PC-9 (cell line): ENCODE results near the gene C11orf86.

Experiments used
- EZH2 ChIP-seq: fragments of 200-600 bp; sonication (generic); IDR thresholded peaks from 2 replicates; pipeline ENCODE4 v1.8.0; 2017; ENCODE audit warnings: antibody characterized with exemption, low read depth
- TF ChIP-seq, protein P1 (sequence below): fragments of 200-600 bp; sonication (generic); conservative IDR thresholded peaks from 2 replicates; pipeline ENCODE4 v1.6.1; 2017; ENCODE audit warnings: mixed run types, antibody characterized with exemption, mild to moderate bottlenecking, moderate library complexity

DNA sequence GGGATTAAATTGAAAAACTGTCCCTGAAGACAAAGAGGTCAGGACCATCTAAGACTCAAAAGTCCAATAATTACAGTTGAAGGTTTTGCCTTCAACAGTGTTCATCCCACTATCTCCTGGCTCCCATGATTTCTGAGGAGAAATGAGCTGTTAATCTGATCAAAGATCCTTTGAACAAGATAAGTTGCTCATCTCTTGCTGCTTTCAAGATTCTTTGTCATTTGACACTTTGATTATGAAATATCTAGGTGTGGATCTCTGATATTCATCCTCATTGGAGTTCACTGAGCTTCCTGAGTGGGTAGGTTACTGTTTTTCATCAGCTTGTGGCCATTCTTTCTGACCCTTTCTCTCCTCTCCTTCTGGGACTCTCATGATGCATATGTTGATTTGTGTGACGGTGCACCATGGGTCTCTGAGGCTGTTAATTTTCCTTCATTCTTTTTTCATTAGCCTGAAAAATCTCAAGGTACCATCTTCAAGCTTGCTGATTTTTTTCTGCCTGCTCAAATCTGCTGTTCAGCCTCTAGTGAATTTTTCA lies 37.8 kb upstream of the C11orf86 start:
- TF ChIP-seq, protein P1, sequence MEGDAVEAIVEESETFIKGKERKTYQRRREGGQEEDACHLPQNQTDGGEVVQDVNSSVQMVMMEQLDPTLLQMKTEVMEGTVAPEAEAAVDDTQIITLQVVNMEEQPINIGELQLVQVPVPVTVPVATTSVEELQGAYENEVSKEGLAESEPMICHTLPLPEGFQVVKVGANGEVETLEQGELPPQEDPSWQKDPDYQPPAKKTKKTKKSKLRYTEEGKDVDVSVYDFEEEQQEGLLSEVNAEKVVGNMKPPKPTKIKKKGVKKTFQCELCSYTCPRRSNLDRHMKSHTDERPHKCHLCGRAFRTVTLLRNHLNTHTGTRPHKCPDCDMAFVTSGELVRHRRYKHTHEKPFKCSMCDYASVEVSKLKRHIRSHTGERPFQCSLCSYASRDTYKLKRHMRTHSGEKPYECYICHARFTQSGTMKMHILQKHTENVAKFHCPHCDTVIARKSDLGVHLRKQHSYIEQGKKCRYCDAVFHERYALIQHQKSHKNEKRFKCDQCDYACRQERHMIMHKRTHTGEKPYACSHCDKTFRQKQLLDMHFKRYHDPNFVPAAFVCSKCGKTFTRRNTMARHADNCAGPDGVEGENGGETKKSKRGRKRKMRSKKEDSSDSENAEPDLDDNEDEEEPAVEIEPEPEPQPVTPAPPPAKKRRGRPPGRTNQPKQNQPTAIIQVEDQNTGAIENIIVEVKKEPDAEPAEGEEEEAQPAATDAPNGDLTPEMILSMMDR: no peak
- no peak for TF ChIP-seq EZH2
